Right ventricle myocardium inferior (tissue), 1 donor: ENCODE measurements around the gene NHEJ1. TPM values are rescaled to one million over a fixed set of nuclear protein-coding genes. Genes with fewer than 3 reads are reported as not detected.
"Not testable (repeated sequence)": the region's sequence is repeated elsewhere in the genome, so short reads cannot be mapped to it uniquely, and the experiment has no call there.

Experiments used
- ATAC-seq: fragments of 200-7000 bp; cut with Tn5 transposase; one replicate; pipeline ENCODE4 v1.9.1; 2020; ENCODE audit warnings: mild to moderate bottlenecking, moderate library complexity
- DNase-seq: peaks from one replicate; pipeline ENCODE4 v3.0.0; 2021; ENCODE audit errors: missing footprints
- intact Hi-C: fragments of 100-400 bp; cut with DNase I; formaldehyde crosslinking; loops from one replicate; pipeline ENCODE4 v1.11.0; 2022
- long read RNA-seq: library from polyadenylated mRNA; unstranded; transcript quantifications from one replicate; pipeline ENCODE4 v2.0.0, GENCODE V29; 2021
- total RNA-seq: library from RNA; stranded (reverse); fragmentation: NEBNext Ultra II Directional; extraction: Animal tissue kit (Norgen Biotek cat#: 25700); gene quantifications from one replicate; pipeline ENCODE4 v1.2.1, GENCODE V29; 2021
- donor health status: DM: no; HTN: yes; CAD: no; lungs with severe emphysema.

The NHEJ1 gene
- 9.7 TPM for total RNA-seq
- long read RNA-seq, partial matches to known transcripts = 0 of 6 reads
- long read RNA-seq, other reads (novel, unspliced or antisense) = 2 of 6 reads

GRCh38 chr2:219160186-219161017 is at the start of gene NHEJ1:
Gene NHEJ1 (minus strand): TSS chr2:219160815. CDS start chr2:219158362, 2,453 bp downstream.
- peak; percentile 98 for ATAC-seq

GRCh38 chr2:219209236-219210195 is 48.9 kb upstream of the NHEJ1 start:
- intact Hi-C loops = no loop called here
- no peak for DNase-seq

More at GRCh38 chr2:219160186-219161017, at the start of gene NHEJ1:
- intact Hi-C loops = loop anchor here (1.0 kb wide), 3 partner anchors 17 to 138 kb away; no protein-coding TSS in a partner anchor
- peak; percentile 98 for DNase-seq

GRCh38 chr2:219207884-219208740 is 47.5 kb upstream of the NHEJ1 start:
- intact Hi-C loops = loop anchor here (2.0 kb wide), 2 partner anchors 21 to 31 kb away; partner anchors contain the start of genes ANKZF1, ATG9A and CNPPD1
- DNase-seq (no peak), ATAC-seq (no peak)

More at GRCh38 chr2:219209236-219210195, 48.9 kb upstream of the NHEJ1 start:
- no peak for ATAC-seq

- peak; percentile 11 for ATAC-seq
- intact Hi-C loops = loop anchor here (2.0 kb wide), 2 partner anchors 21 to 31 kb away; partner anchors contain the start of genes ANKZF1, ATG9A and CNPPD1
Measured at GRCh38 chr2:219207134-219207883, 46.7 kb upstream of the NHEJ1 start.

GRCh38 chr2:219206328-219207133 is 45.9 kb upstream of the NHEJ1 start, which contains the start of gene ZFAND2B:
Gene ZFAND2B (plus strand): TSS chr2:219206782. CDS start chr2:219206988, 206 bp downstream.
- DNase-seq (peak; percentile 98), ATAC-seq (peak; percentile 98)
- intact Hi-C loops = loop anchor here (1.0 to 2.0 kb wide), 3 partner anchors 22 to 73 kb away; partner anchors contain the start of genes ANKZF1, ATG9A, CNPPD1 and DNAJB2

More at GRCh38 chr2:219207134-219207883, 46.7 kb upstream of the NHEJ1 start:
- DNase-seq = no peak

GRCh38 chr2:219205981-219206327 is 45.3 kb upstream of the NHEJ1 start:
- intact Hi-C loops = loop anchor here (1.0 to 2.0 kb wide), 3 partner anchors 23 to 73 kb away; partner anchors contain the start of genes ANKZF1, ATG9A, CNPPD1 and DNAJB2
- ATAC-seq (no peak), DNase-seq (no peak)

GRCh38 chr2:219205165-219205538 is 44.5 kb upstream of the NHEJ1 start:
- ATAC-seq = no peak
- DNase-seq = no peak
- intact Hi-C loops = no loop called here

GRCh38 chr2:219204425-219205164 is 44.0 kb upstream of the NHEJ1 start:
- intact Hi-C loops = no loop called here
- no peak for DNase-seq
- no peak for ATAC-seq

GRCh38 chr2:219201331-219201730 is 40.7 kb upstream of the NHEJ1 start:
- intact Hi-C loops, DNase-seq, ATAC-seq: not testable (repeated sequence)

GRCh38 chr2:219200502-219201326 is 40.1 kb upstream of the NHEJ1 start:
- ATAC-seq, DNase-seq, intact Hi-C loops: not testable (repeated sequence)

GRCh38 chr2:219199470-219200211 is 39.0 kb upstream of the NHEJ1 start:
- no peak for ATAC-seq
- intact Hi-C loops = no loop called here

GRCh38 chr2:219198974-219199373 is 38.4 kb upstream of the NHEJ1 start:
- no peak for DNase-seq
- no peak for ATAC-seq
- intact Hi-C loops = no loop called here

More at GRCh38 chr2:219199470-219200211, 39.0 kb upstream of the NHEJ1 start:
- no peak for DNase-seq

- ATAC-seq (no peak), DNase-seq (no peak)
- intact Hi-C loops = no loop called here
Measured at GRCh38 chr2:219197388-219197787, 36.8 kb upstream of the NHEJ1 start.
